ENCODE results near the gene DLEC1.

DNA sequence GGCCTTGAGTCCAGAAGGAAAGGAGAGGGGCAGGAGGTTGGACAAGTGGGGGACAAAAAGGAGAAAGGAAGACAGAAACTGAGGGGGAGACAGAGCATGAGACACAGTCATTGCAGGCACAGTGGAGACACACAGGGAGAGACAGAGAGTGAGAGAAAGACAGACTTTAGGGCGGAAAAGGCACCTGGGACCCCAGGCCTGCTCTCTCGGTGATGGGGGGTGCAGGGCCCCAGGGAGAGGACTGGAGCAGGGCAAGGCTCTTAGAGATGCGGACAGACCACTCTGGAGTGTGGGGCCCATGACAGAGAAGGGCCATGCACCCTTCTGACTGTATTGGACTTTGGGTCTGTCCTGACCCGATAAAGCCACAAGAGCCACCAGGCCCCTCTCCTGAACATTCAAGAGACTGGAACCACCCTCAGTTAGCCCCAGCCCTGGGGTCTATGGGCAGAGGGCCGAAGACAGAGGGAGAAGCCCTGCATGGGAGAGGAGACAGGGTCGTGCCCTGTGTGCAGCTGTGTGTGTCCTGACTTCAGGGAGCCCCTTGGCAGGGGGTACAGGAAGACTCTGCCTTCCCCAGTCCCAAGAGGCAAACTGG is 22.1 kb upstream of the DLEC1 start:
- TF ChIP-seq EZH2 (IDR thresholded peaks at IDR 0.05; ENCODE audit: low read depth, unreplicated experiment) = no peak
- no peak for TF ChIP-seq CTCF (conservative IDR thresholded peaks at IDR 0.05; ENCODE audit: low read depth in 2 of 2)

Data from GM23338 (cell line).